H1 (cell line): ENCODE data around the gene PRR35. TPM values are rescaled to one million over a fixed set of nuclear protein-coding genes. Genes with fewer than 3 reads are reported as not detected.

Experiments used
- CTCF ChIA-PET: fragments of 300-600 bp; sonication (Branson Sonifier 250); formaldehyde crosslinking; loops from one replicate; lab custom pipeline; 2021; ENCODE audit not compliant: partially characterized antibody; lab: Charles Lee
- POLR2A ChIA-PET: fragments of 300-600 bp; sonication (Branson Sonifier 250); formaldehyde crosslinking; loops from one replicate; lab custom pipeline; 2021; ENCODE audit warnings: inconsistent platforms; ENCODE audit not compliant: partially characterized antibody; lab: Charles Lee
- DNase-seq, 2 experiments: peaks; one replicate each; pipeline versions ENCODE4 v3.0.0 to v3.0.0-alpha.2; 2010 to 2022; ENCODE audit warnings: low spot score in 2 of 2, low read depth in 1 of 2, mixed read lengths in 1 of 2
- FAIRE-seq: peaks from 2 replicates; lab custom pipeline; 2011; peaks lifted over from hg19 to GRCh38; lab: Jason Lieb, UNC
- H2AFZ ChIP-seq: 2 replicates; pipeline ENCODE4 v1.8.1; 2012; ENCODE audit warnings: low read length, inconsistent platforms
- H2AK5ac ChIP-seq: 2 replicates; pipeline ENCODE4 v1.6.1; 2013; ENCODE audit warnings: low read depth, low read length
- H2BK120ac ChIP-seq: replicated peaks from 2 replicates; pipeline ENCODE3; 2013; ENCODE audit warnings: low read depth, low read length, inconsistent platforms
- H2BK12ac ChIP-seq: 2 replicates; pipeline ENCODE4 v1.6.1; 2013; ENCODE audit warnings: low read depth, low read length
- H2BK15ac ChIP-seq: 2 replicates; pipeline ENCODE4 v1.6.1; 2013; ENCODE audit warnings: low read length
- H2BK20ac ChIP-seq: 2 replicates; pipeline ENCODE4 v1.6.1; 2013; ENCODE audit warnings: low read length
- H2BK5ac ChIP-seq: 2 replicates; pipeline ENCODE4 v1.6.1; 2013; ENCODE audit warnings: low read depth, low read length
- H3K14ac ChIP-seq: 2 replicates; pipeline ENCODE4 v1.6.1; 2013; ENCODE audit warnings: inconsistent platforms; ENCODE audit not compliant: insufficient read length
- H3K18ac ChIP-seq: 2 replicates; pipeline ENCODE4 v1.6.1; 2013; ENCODE audit warnings: low read length; ENCODE audit errors: extremely low read depth
- H3K23ac ChIP-seq: 2 replicates; pipeline ENCODE4 v1.6.1; 2013; ENCODE audit warnings: inconsistent platforms; ENCODE audit not compliant: insufficient read length
- H3K23me2 ChIP-seq: 2 replicates; pipeline ENCODE4 v1.6.1; 2013; ENCODE audit warnings: low read depth, low read length
- H3K27ac ChIP-seq: 2 replicates; pipeline ENCODE4 v1.6.1; 2011; ENCODE audit warnings: low read depth, low read length, inconsistent platforms
- H3K27me3 ChIP-seq, 4 experiments: replicated peaks in 1 of 4; 1 replicate in 1 of 4; 2 replicates in 3 of 4; pipeline versions ENCODE4 v1.6.1 to v1.8.1; 2011 to 2013; ENCODE audit warnings: low read length in 3 of 4, mild to moderate bottlenecking in 3 of 4, inconsistent platforms in 2 of 4, mixed read lengths in 2 of 4, moderate library complexity in 1 of 4; ENCODE audit not compliant: control insufficient read depth in 3 of 4, insufficient read depth in 3 of 4; ENCODE audit errors: extremely low read depth in 1 of 4
- H3K36me3 ChIP-seq, 4 experiments: 2 replicates each; pipeline versions ENCODE4 v1.6.1 to v1.8.1; 2011 to 2013; ENCODE audit warnings: mild to moderate bottlenecking in 4 of 4, low read length in 3 of 4, moderate library complexity in 2 of 4, control low read depth in 1 of 4, inconsistent platforms in 1 of 4; ENCODE audit not compliant: insufficient read depth in 4 of 4, control insufficient read depth in 2 of 4
- H3K4ac ChIP-seq: replicated peaks from 2 replicates; pipeline ENCODE3; 2013; ENCODE audit warnings: low read length, low read depth, mixed read lengths, inconsistent platforms; ENCODE audit not compliant: insufficient read length
- H3K4me1 ChIP-seq, 4 experiments: replicated peaks in 1 of 4; 1 replicate in 1 of 4; 2 replicates in 3 of 4; pipeline versions ENCODE4 v1.6.1 to v1.8.1; 2011 to 2013; ENCODE audit warnings: low read length in 3 of 4, inconsistent platforms in 2 of 4, mixed read lengths in 1 of 4; ENCODE audit not compliant: insufficient read depth in 4 of 4, control insufficient read depth in 3 of 4
- H3K4me2 ChIP-seq, 2 experiments: 2 replicates each; pipeline versions ENCODE4 v1.6.1 to v1.8.1; 2011 to 2013; ENCODE audit warnings: low read depth in 2 of 2, low read length in 2 of 2, control low read depth in 1 of 2, inconsistent platforms in 1 of 2, mild to moderate bottlenecking in 1 of 2; ENCODE audit not compliant: insufficient read depth in 1 of 2
- H3K4me3 ChIP-seq, 4 experiments: fragments of 200-600, 300-600 bp in 1 of 4; sonication (generic), shearing (Covaris generic), sonication (Bioruptor Twin) in 1 of 4; 2 replicates each; pipeline versions ENCODE4 v1.5.1 to v1.8.1; 2011 to 2016; ENCODE audit warnings: low read length in 4 of 4, low read depth in 3 of 4, control low read depth in 2 of 4, inconsistent platforms in 2 of 4, mild to moderate bottlenecking in 2 of 4, mixed read lengths in 1 of 4, moderate library complexity in 1 of 4; ENCODE audit not compliant: insufficient read depth in 2 of 4; ENCODE audit errors: extremely low read depth in 1 of 4
- H3K56ac ChIP-seq: replicated peaks from 2 replicates; pipeline ENCODE3; 2013; ENCODE audit warnings: low read depth, mild to moderate bottlenecking, mixed read lengths, low read length, inconsistent platforms; ENCODE audit not compliant: insufficient read length
- H3K79me1 ChIP-seq: 2 replicates; pipeline ENCODE4 v1.6.1; 2013; ENCODE audit warnings: low read depth, low read length, control low read depth
- H3K79me2 ChIP-seq, 2 experiments: 2 replicates each; pipeline versions ENCODE4 v1.6.1 to v1.8.1; 2012 to 2013; ENCODE audit warnings: low read length in 2 of 2, mild to moderate bottlenecking in 2 of 2, inconsistent platforms in 1 of 2; ENCODE audit not compliant: insufficient read depth in 2 of 2, control insufficient read depth in 1 of 2
- H3K9ac ChIP-seq, 4 experiments: replicated peaks in 1 of 4; 1 replicate in 1 of 4; 2 replicates in 3 of 4; pipeline versions ENCODE4 v1.6.1 to v1.8.1; 2011 to 2013; ENCODE audit warnings: low read depth in 3 of 4, low read length in 3 of 4, control low read depth in 2 of 4, mild to moderate bottlenecking in 2 of 4, moderate library complexity in 2 of 4, inconsistent platforms in 1 of 4; ENCODE audit errors: extremely low read depth in 1 of 4
- H3K9me3 ChIP-seq, 2 experiments: 2 replicates each; pipeline versions ENCODE4 v1.6.1 to v1.8.1; 2012 to 2013; ENCODE audit warnings: mild to moderate bottlenecking in 2 of 2, moderate library complexity in 2 of 2, control low read depth in 1 of 2, inconsistent platforms in 1 of 2, low read depth in 1 of 2, low read length in 1 of 2, mixed read lengths in 1 of 2; ENCODE audit not compliant: insufficient read depth in 2 of 2
- H4K20me1 ChIP-seq, 2 experiments: replicated peaks in 1 of 2; 2 replicates each; pipeline versions ENCODE3 to v1.8.1; 2011 to 2013; ENCODE audit warnings: inconsistent platforms in 2 of 2, low read length in 2 of 2, mild to moderate bottlenecking in 1 of 2; ENCODE audit not compliant: insufficient read depth in 2 of 2, control insufficient read depth in 1 of 2
- H4K5ac ChIP-seq: 2 replicates; pipeline ENCODE4 v1.6.1; 2013; ENCODE audit warnings: low read length, low read depth, mixed read lengths, inconsistent platforms; ENCODE audit not compliant: insufficient read length
- H4K8ac ChIP-seq: 2 replicates; pipeline ENCODE4 v1.8.0; 2013; ENCODE audit warnings: mild to moderate bottlenecking, moderate library complexity, low read length, inconsistent platforms; ENCODE audit not compliant: insufficient read depth; ENCODE audit errors: extremely low read depth
- H4K91ac ChIP-seq: replicated peaks from 2 replicates; pipeline ENCODE3; 2013; ENCODE audit warnings: low read length, mixed read lengths, inconsistent platforms; ENCODE audit not compliant: insufficient read length
- BCL11A ChIP-seq, 2 experiments: IDR thresholded peaks; one replicate each; pipeline ENCODE4 v1.6.1; 2011; ENCODE audit warnings: low read depth in 2 of 2, low read length in 2 of 2, mild to moderate bottlenecking in 2 of 2
- HDAC2 ChIP-seq, 2 experiments: fragments of 300-600 bp in 1 of 2; sonication (generic) in 1 of 2; IDR thresholded peaks; 2 replicates each; pipeline ENCODE4 v1.6.1; 2011 to 2012; ENCODE audit warnings: low read depth in 2 of 2, low read length in 2 of 2, mild to moderate bottlenecking in 2 of 2, moderate library complexity in 2 of 2, borderline replicate concordance in 1 of 2, inconsistent platforms in 1 of 2
- KDM1A ChIP-seq: fragments of 200-600, 300-600 bp; sonication (generic); IDR thresholded peaks from 2 replicates; pipeline ENCODE4 v1.7.1; 2016; ENCODE audit warnings: mild to moderate bottlenecking, low read length, borderline replicate concordance
- KDM4A ChIP-seq: IDR thresholded peaks from one replicate; pipeline ENCODE4 v1.7.1; 2012; ENCODE audit warnings: low read depth, mild to moderate bottlenecking, moderate library complexity, low read length, inconsistent platforms; ENCODE audit not compliant: severe bottlenecking
- KDM5A ChIP-seq: fragments of 200-600 bp; IDR thresholded peaks from 2 replicates; pipeline ENCODE4 v1.7.1; 2012; ENCODE audit warnings: mild to moderate bottlenecking, low read length, inconsistent platforms, mixed read lengths
- MAFK ChIP-seq: IDR thresholded peaks from 2 replicates; pipeline ENCODE4 v1.6.1; 2012; ENCODE audit warnings: low read depth, mild to moderate bottlenecking, improper control_type of control experiment, low read length
- POU5F1 ChIP-seq: IDR thresholded peaks from 2 replicates; pipeline ENCODE4 v1.6.1; 2011; ENCODE audit warnings: low read depth, mild to moderate bottlenecking, low read length, moderate library complexity
- RNF2 ChIP-seq: fragments of 200-900, 300-1000 bp; sonication (generic); IDR thresholded peaks from 2 replicates; pipeline ENCODE4 v1.7.1; 2016; ENCODE audit warnings: borderline replicate concordance, low read depth, mild to moderate bottlenecking, antibody characterized with exemption, low read length; ENCODE audit not compliant: poor library complexity, severe bottlenecking; ENCODE audit errors: missing control alignments
- SIX5 ChIP-seq: IDR thresholded peaks from 2 replicates; pipeline ENCODE4 v1.6.1; 2011; ENCODE audit warnings: mild to moderate bottlenecking, low read depth, low read length
- WGBS, 2 experiments: shearing (Covaris generic) in 1 of 2; methylation state at CpG; one replicate each; pipeline versions ENCODE4 v1.1.6 to v1.1.7; 2013 to 2015; ENCODE audit warnings: low lambda C conversion rate in 2 of 2, mixed read lengths in 2 of 2, inconsistent platforms in 1 of 2, low coverage in 1 of 2, missing lambda C conversion rate in 1 of 2; ENCODE audit not compliant: insufficient replicate concordance in 2 of 2, insufficient coverage in 1 of 2, insufficient read length in 1 of 2; ENCODE audit errors: extremely low coverage in 1 of 2, missing lambda C conversion rate in 1 of 2; 5-methylcytosine and 5-hydroxymethylcytosine counted together
- polyA plus RNA-seq, 7 experiments: library from polyadenylated mRNA; depleted of rRNA in 3 of 7; stranded (reverse) in 5 of 7; unstranded in 2 of 7; fragments of >200 nt in 5 of 7; fragments of 200-250 nt in 2 of 7; gene quantifications; 1 replicate in 5 of 7; 2 replicates in 1 of 7; 4 replicates in 1 of 7; pipeline versions ENCODE4 v1.2.1 to v1.2.3, GENCODE V29; 2011 to 2013; ENCODE audit warnings: missing spikeins in 2 of 7, mixed read lengths in 2 of 7
- total RNA-seq: library from RNA; stranded (reverse); fragmentation: NEBNext Ultra II Directional; extraction: Animal tissue kit (Norgen Biotek cat#: 25700); gene quantifications from 2 replicates; pipeline ENCODE4 v1.2.1, GENCODE V29; 2021

PRR35 gene
- total and polyA plus RNA-seq, 2 of the 8 experiments (the other 6 are each of a cell fraction or from before 2014, with no cell fraction given) = 0.38 to 0.50 TPM

DNA sequence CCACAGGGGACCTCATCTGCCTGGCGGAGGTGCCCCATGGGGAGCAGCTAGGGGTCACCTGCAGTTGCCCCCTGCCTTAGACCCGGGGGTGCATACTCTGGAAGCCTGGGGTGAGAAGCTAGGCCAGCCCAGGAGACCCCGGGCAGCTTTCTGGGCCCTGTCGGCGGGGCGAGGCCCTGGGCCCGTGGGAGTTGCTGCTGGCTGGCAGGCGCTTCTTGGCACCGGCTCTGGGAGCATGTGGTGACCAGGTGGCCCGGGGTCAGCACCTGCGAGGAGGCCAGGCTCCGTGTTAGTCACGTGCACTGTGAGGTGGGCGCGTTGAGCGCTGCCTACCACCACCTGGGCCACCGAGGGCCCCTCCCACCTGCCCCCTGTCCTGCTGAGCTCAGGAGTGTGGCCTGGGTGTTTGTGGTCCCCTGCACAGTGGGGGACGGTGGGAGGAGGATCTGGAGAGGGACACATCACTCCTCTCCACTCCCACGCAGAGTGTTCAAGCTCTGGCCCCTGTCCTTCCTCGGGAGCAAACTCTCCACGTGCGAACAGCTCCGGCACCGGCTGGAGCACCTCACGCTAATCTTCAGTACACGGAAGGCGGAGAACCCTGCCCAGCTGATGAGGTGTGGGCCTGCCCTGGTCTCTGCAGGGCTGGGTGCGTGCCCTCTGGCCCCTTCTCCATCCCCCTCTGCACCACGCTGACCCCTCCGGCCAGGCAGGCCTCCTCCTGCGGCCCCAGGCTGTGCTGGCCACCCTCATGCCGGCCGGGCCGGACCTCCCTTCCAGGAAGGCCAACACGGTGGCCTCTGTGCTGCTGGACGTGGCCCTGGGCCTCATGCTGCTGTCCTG, 15.4 kb downstream of the PRR35 start:
- Histone ChIP-seq H2BK15ac (no peak overlapping the region), H3K36me3 (peaks cover 0 to 14% (median 0%) of the 10 kb centered on the region in 4 experiments; a peak in 3 of 8 replicates), H4K91ac (no peak overlapping the region), H3K18ac (no peak overlapping the region), H4K8ac (no peak overlapping the region), H3K4me2 (no peak overlapping the region), H3K23me2 (peaks cover 2% of the 10 kb centered on the region; the same call in 1 of the 2 replicates), H3K27ac (no peak overlapping the region), H3K79me2 (peaks cover 0 to 5% of the 10 kb centered on the region in 2 experiments; a peak in 1 of 4 replicates), H3K9me3 (no peaks in the 10 kb centered on the region), H3K14ac (no peak overlapping the region), H3K56ac (no peak overlapping the region), H3K79me1 (no peaks in the 10 kb centered on the region; the same call in none of the 2 replicates), H2BK5ac (no peak overlapping the region), H3K23ac (no peak overlapping the region), H3K4me3 (no peak overlapping the region), H4K20me1 (peaks cover 0 to 18% of the 10 kb centered on the region in 2 experiments), H2AFZ (no peak overlapping the region), H3K4ac (no peak overlapping the region), H3K4me1 (peaks cover 0 to 3% (median 1%) of the 10 kb centered on the region in 4 experiments; a peak in 4 of 7 replicates), H2BK12ac (no peak overlapping the region), H3K27me3 (no peaks in the 10 kb centered on the region), H4K5ac (no peak overlapping the region), H2AK5ac (no peak overlapping the region), H2BK120ac (no peak overlapping the region), H2BK20ac (no peak overlapping the region), H3K9ac (no peak overlapping the region)
- ChIA-PET POLR2A (interaction anchor here (0.8 to 1.7 kb wide), 6 partner anchors 9 to 119 kb away, joined by 3 to 4 read pairs (median 4); partner anchors contain the start of gene NHLRC4), CTCF (interaction anchor here (0.9 to 2.7 kb wide), 10 partner anchors 11 to 85 kb away, joined by 3 to 30 read pairs (median 4); partner anchors contain the start of gene RAB40C)
- WGBS, 2 experiments = 95% methylated on average over 29 of the region's 36 CpGs; no CpG with 5 or more reads in 1 of the 2 experiments
- FAIRE-seq = no peak
- DNase-seq = no peak
- TF ChIP-seq KDM4A (no peak), HDAC2 (IDR thresholded peaks at IDR 0.05; ENCODE audit: borderline replicate concordance in 1 of 2, low read depth in 2 of 2, low read length in 2 of 2) (no peak), RNF2 (no peak), POU5F1 (no peak), KDM5A (no peak), BCL11A (IDR thresholded peaks at IDR 0.05; ENCODE audit: low read depth in 2 of 2, low read length in 2 of 2) (no peak), SIX5 (no peak), MAFK (no peak), KDM1A (no peak)
